ENCODE data around the gene CFAP53. TPM values are rescaled to one million over a fixed set of nuclear protein-coding genes. Genes with fewer than 3 reads are reported as not detected.
A peak's percentile ranks its signal among the peaks of the same experiment; 100 is the strongest.
"Not testable (repeated sequence)": the region's sequence is repeated elsewhere in the genome, so short reads cannot be mapped to it uniquely, and the experiment has no call there.

CFAP53 gene
- total and polyA plus RNA-seq, 9 donors = 0.11 to 0.57 (median 0.30) TPM

DNA sequence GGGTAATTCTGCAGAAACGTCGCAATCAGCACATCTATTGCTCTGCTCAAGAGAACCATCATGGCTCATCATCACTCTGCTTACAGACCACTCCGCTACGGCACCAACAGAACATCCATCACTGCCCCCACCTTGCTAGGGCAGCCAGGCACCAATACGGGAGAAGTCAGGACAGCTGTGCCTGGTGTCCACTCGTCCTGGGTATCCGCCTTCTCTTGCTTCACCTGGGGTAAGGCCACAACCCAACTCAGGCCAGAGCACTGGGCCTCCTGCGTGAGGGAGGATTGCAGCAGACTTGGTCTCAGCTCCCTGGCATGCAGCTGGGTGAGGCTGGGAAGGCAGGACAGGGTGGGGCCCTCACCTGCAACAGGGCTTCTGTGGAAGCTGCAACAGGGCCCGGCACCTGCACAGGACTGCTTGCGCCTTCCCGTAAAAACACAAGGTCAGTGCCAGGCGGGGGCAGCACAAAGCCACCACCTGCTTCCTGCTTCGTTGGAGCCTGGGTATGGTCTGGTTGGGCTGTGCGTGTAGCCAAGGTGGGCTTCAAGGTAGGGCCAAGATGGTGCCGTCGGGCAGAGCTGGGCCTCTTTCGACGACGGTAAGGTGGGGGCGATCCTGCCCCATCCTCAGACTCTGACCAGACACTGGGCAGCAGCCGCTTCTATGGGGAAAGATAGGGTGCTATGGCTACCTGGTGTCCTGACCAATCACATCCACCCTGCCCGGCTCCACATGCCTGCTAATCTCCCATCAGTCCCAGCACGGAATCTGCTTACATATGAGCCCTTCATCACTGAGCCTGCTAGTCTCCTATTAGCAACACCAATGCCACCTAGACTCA lies 7.1 kb upstream of the CFAP53 start:
- 97% methylated on average over 17 of the region's 23 CpGs for WGBS (ENCODE audit: insufficient coverage)
- H3K27ac ChIP-seq (ENCODE audit: low read length) = no peak overlapping the region

DNA sequence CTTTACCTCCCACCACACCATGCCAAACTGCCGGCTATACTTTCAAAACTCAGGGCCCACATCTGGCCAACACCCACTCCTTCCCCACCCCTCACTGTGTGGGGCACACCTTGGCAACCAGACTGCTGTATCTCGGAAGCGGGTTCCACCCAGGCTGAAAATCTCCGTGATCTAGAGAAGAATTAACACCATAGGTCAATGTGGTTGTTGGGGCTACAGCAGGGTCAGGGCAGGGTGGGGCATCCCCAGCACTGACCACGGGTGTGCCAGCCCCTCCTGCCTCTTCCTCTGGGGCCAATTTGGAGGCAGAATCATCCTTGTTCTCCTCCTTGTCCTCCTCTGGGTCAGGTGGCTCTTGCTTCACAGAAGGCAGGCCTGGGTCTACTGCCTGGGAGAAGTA lies 6.3 kb upstream of the CFAP53 start:
- no peak for DNase-seq
- H3K27ac ChIP-seq (ENCODE audit: low read length) = no peak overlapping the region
- peaks cover 4% of the 10 kb centered on the region for H3K4me1 ChIP-seq (ENCODE audit: control insufficient read depth, insufficient read depth, low read length)
- 96% methylated on average over 3 of the region's 5 CpGs for WGBS (ENCODE audit: insufficient coverage)
- no peaks in the 10 kb centered on the region for H3K27me3 ChIP-seq (ENCODE audit: control insufficient read depth, insufficient read depth, low read length)
- H3K9me3 ChIP-seq (replicated peaks; ENCODE audit: control insufficient read depth, low read depth, low read length) = no peaks in the 10 kb centered on the region
- peaks cover 82% of the 10 kb centered on the region for H3K36me3 ChIP-seq (ENCODE audit: control insufficient read depth, insufficient read depth, low read length)
- H3K4me3 ChIP-seq (ENCODE audit: low read length) = no peak overlapping the region

More for the DNA sequence above, 7.1 kb upstream of the CFAP53 start:
- Histone ChIP-seq H3K27me3 (ENCODE audit: control insufficient read depth, insufficient read depth, low read length) (no peaks in the 10 kb centered on the region), H3K4me3 (ENCODE audit: low read length) (no peak overlapping the region), H3K36me3 (ENCODE audit: control insufficient read depth, insufficient read depth, low read length) (peaks cover 84% of the 10 kb centered on the region), H3K9me3 (replicated peaks; ENCODE audit: control insufficient read depth, low read depth, low read length) (no peaks in the 10 kb centered on the region), H3K4me1 (ENCODE audit: control insufficient read depth, insufficient read depth, low read length) (peaks cover 2% of the 10 kb centered on the region)
- no peak for DNase-seq

DNA sequence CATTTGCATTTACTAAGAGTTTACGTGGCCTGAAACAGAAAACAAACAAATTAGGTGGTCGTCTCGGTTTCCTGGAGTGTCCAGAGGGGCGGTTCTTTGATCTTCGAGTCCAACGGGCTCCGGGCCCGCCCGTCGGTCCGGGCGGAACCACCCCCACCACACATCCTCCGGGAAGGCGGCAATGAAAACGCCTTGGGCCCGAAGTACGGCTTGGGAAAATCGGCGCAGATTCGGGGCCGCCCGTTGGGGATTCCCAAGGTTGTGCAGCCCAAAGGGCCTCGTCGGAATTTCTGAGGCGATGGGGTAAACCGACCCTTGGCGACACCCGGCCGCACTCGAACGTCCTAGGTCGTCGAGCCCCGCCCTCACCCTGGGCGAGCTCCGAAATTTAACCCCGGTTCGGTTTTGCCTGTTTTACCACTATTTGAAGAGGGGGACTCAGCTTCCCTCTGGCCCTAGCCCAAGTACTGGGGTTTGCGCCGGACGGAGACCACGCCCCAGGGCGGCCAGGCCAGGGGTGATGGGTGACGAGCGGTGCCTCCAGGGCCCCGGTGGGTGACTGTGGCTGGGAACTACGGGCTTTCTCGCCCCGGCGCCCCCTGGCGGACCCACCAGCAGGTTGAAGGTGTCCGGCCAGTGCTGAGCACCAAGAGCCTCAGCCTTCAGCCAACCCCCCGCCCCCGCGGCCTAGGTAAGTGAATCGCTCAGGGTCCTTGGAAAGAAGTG lies 1.9 kb upstream of the CFAP53 start:
- peak; percentile 74 for DNase-seq
- no peaks in the 10 kb centered on the region for H3K9me3 ChIP-seq (replicated peaks; ENCODE audit: control insufficient read depth, low read depth, low read length)
- H3K27me3 ChIP-seq (ENCODE audit: control insufficient read depth, insufficient read depth, low read length) = no peaks in the 10 kb centered on the region
- H3K27ac ChIP-seq (ENCODE audit: low read length) = peak overlapping the region; percentile 65
- H3K4me1 ChIP-seq (ENCODE audit: control insufficient read depth, insufficient read depth, low read length) = peaks cover 13% of the 10 kb centered on the region
- 12% methylated on average over 43 of the region's 56 CpGs for WGBS (ENCODE audit: insufficient coverage)
- peak overlapping the region; percentile 54 for H3K4me3 ChIP-seq (ENCODE audit: low read length)
- peaks cover 42% of the 10 kb centered on the region for H3K36me3 ChIP-seq (ENCODE audit: control insufficient read depth, insufficient read depth, low read length)

DNA sequence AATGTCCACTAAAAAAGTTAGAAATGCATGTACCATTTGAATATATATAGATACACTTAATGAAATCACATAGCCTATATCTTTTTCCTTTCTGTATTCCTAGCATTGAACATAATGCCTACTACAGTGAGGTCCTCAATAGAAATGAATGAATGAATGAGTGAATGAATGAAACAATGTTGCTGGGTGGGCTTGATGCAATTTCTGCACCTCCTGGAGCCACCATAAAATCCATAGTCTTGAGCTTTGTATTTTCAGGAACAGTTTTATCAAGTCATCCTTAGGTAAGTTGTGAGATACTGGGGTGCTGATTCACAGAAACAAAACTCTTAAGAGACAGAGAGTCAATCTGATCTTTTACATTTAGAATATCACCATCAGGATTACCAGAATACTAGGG lies 3.3 kb downstream of the CFAP53 start:
- Histone ChIP-seq H3K4me3 (ENCODE audit: low read length) (no peak overlapping the region), H3K9me3 (replicated peaks; ENCODE audit: control insufficient read depth, low read depth, low read length) (no peaks in the 10 kb centered on the region), H3K36me3 (ENCODE audit: control insufficient read depth, insufficient read depth, low read length) (no peaks in the 10 kb centered on the region), H3K27me3 (ENCODE audit: control insufficient read depth, insufficient read depth, low read length) (peaks cover 2% of the 10 kb centered on the region), H3K4me1 (ENCODE audit: control insufficient read depth, insufficient read depth, low read length) (peaks cover 9% of the 10 kb centered on the region), H3K27ac (ENCODE audit: low read length) (no peak overlapping the region)
- DNase-seq = no peak

DNA sequence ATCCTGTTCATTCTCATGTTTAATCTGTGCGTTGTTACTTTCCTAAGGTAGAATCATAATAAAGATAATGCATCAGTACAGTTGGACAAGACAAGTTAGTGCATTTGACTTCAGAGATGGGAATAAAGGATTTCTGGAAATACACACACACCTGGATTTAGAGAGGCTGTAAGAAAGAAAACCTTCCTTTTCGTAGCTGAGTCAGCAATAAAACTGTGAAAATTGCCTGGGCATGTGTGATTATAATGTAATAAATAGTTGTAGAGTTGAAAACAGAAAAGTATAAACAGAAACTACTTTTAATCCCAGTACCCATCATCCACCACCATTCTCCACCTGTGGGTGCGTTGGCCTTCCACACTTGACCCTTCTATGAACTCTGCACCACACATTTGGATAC lies 15.4 kb downstream of the CFAP53 start:
- Histone ChIP-seq H3K36me3 (ENCODE audit: control insufficient read depth, insufficient read depth, low read length) (no peaks in the 10 kb centered on the region), H3K27ac (ENCODE audit: low read length) (no peak overlapping the region), H3K9me3 (replicated peaks; ENCODE audit: control insufficient read depth, low read depth, low read length) (no peaks in the 10 kb centered on the region), H3K4me1 (ENCODE audit: control insufficient read depth, insufficient read depth, low read length) (no peaks in the 10 kb centered on the region), H3K27me3 (ENCODE audit: control insufficient read depth, insufficient read depth, low read length) (no peaks in the 10 kb centered on the region), H3K4me3 (ENCODE audit: low read length) (no peak overlapping the region)
- DNase-seq = no peak
- 29% methylated on average over 1 of the region's 3 CpGs for WGBS (ENCODE audit: insufficient coverage)

DNA sequence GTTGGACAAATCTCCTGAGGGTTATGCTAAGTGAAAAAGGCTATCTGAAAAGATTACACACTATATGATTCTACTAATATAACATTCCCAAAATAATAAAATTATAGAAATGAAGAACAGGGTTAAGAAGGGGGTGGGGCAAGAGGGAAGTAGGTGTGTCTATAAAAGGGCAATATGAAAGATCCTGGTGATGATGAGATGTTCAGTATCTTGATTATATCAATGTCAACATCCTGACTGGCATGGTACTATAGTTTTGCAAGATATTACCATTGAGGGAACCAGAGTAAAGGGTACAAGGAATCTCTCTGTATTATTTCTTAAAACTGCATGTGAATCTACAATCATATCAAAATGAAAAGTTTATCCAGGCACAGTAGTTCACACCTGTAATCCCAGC lies 16.7 kb downstream of the CFAP53 start:
- Histone ChIP-seq H3K9me3 (replicated peaks; ENCODE audit: control insufficient read depth, low read depth, low read length) (no peaks in the 10 kb centered on the region), H3K4me3 (ENCODE audit: low read length) (no peak overlapping the region), H3K4me1 (ENCODE audit: control insufficient read depth, insufficient read depth, low read length) (no peaks in the 10 kb centered on the region), H3K36me3 (ENCODE audit: control insufficient read depth, insufficient read depth, low read length) (no peaks in the 10 kb centered on the region), H3K27me3 (ENCODE audit: control insufficient read depth, insufficient read depth, low read length) (no peaks in the 10 kb centered on the region), H3K27ac (ENCODE audit: low read length) (no peak overlapping the region)
- DNase-seq = no peak

DNA sequence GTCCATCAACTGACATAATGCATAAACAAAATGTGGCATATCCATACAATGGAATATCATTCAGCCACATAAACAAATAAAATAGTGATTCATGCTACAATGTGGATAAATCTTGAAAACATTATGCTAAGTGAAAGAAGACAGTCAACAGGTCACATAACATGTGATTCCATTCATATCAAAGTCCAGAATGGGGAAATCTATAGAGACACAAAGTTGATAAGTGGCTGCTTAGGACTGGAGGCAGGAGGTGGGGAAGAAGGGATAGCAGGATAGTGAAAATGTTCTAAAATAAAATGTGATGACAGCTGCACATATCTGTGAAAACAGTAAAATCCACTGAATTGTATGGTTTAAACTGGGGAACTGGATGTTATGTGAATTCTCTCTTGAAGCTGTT lies 18.7 kb downstream of the CFAP53 start:
- H3K36me3 ChIP-seq (ENCODE audit: control insufficient read depth, insufficient read depth, low read length) = no peaks in the 10 kb centered on the region
- no peak overlapping the region for H3K4me3 ChIP-seq (ENCODE audit: low read length)
- no peaks in the 10 kb centered on the region for H3K4me1 ChIP-seq (ENCODE audit: control insufficient read depth, insufficient read depth, low read length)
- DNase-seq = no peak
- H3K27me3 ChIP-seq (ENCODE audit: control insufficient read depth, insufficient read depth, low read length) = no peaks in the 10 kb centered on the region
- H3K27ac ChIP-seq (ENCODE audit: low read length) = no peak overlapping the region
- H3K9me3 ChIP-seq (replicated peaks; ENCODE audit: control insufficient read depth, low read depth, low read length) = no peaks in the 10 kb centered on the region

DNA sequence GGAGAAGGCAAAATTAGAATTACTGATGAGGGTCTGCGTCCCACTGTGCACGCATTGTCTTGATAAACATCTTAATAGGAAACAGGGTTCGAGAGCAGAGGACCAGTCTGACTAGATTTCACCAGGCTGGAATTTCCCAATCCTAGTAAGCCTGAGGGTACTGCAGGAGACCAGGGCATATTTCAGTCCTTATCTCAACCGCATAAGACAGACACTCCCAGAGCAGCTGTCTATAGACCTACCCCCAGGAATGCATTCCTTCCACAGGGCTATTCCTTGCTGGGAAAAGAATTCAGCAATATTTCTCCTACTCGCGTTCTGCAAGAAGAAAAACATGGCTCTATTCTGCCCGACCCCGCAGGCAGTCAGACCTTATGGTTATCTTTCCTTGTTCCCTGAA lies 24.5 kb downstream of the CFAP53 start:
- DNase-seq; H3K27me3 ChIP-seq (ENCODE audit: control insufficient read depth, insufficient read depth, low read length); H3K4me1 ChIP-seq (ENCODE audit: control insufficient read depth, insufficient read depth, low read length); H3K27ac ChIP-seq (ENCODE audit: low read length); H3K4me3 ChIP-seq (ENCODE audit: low read length); H3K36me3 ChIP-seq (ENCODE audit: control insufficient read depth, insufficient read depth, low read length); H3K9me3 ChIP-seq (replicated peaks; ENCODE audit: control insufficient read depth, low read depth, low read length): not testable (repeated sequence)
- 71% methylated on average over 6 of the region's 8 CpGs for WGBS (ENCODE audit: insufficient coverage)

- no peak for DNase-seq
- Histone ChIP-seq H3K9me3 (replicated peaks; ENCODE audit: control insufficient read depth, low read depth, low read length) (peaks cover 2% of the 10 kb centered on the region), H3K36me3 (ENCODE audit: control insufficient read depth, insufficient read depth, low read length) (no peaks in the 10 kb centered on the region), H3K4me1 (ENCODE audit: control insufficient read depth, insufficient read depth, low read length) (no peaks in the 10 kb centered on the region), H3K27me3 (ENCODE audit: control insufficient read depth, insufficient read depth, low read length) (no peaks in the 10 kb centered on the region), H3K4me3 (ENCODE audit: low read length) (no peak overlapping the region), H3K27ac (ENCODE audit: low read length) (no peak overlapping the region)
- 94% methylated on average over 2 of the region's 3 CpGs for WGBS (ENCODE audit: insufficient coverage)
Measured at GRCh38 chr18:50240080-50240563, 26.2 kb downstream of the CFAP53 start.

GRCh38 chr18:50232419-50232818 lies 33.9 kb downstream of the CFAP53 start:
- H3K4me1 ChIP-seq (ENCODE audit: control insufficient read depth, insufficient read depth, low read length) = no peaks in the 10 kb centered on the region
- no peak overlapping the region for H3K4me3 ChIP-seq (ENCODE audit: low read length)
- peaks cover 8% of the 10 kb centered on the region for H3K27me3 ChIP-seq (ENCODE audit: control insufficient read depth, insufficient read depth, low read length)
- DNase-seq = no peak
- H3K9me3 ChIP-seq (replicated peaks; ENCODE audit: control insufficient read depth, low read depth, low read length) = no peaks in the 10 kb centered on the region
- no peaks in the 10 kb centered on the region for H3K36me3 ChIP-seq (ENCODE audit: control insufficient read depth, insufficient read depth, low read length)
- no peak overlapping the region for H3K27ac ChIP-seq (ENCODE audit: low read length)
- 50% methylated on average over 1 of the region's 2 CpGs for WGBS (ENCODE audit: insufficient coverage)
